GM19099 (cell line): ENCODE results near the gene C5orf47.

ENCODE experiments used
- POLR2A ChIP-seq: IDR thresholded peaks from 3 replicates; pipeline ENCODE4 v1.6.1; 2011; ENCODE audit warnings: low read depth; ENCODE audit not compliant: insufficient read length; ENCODE audit errors: extremely low read depth

C5orf47 gene

DNA sequence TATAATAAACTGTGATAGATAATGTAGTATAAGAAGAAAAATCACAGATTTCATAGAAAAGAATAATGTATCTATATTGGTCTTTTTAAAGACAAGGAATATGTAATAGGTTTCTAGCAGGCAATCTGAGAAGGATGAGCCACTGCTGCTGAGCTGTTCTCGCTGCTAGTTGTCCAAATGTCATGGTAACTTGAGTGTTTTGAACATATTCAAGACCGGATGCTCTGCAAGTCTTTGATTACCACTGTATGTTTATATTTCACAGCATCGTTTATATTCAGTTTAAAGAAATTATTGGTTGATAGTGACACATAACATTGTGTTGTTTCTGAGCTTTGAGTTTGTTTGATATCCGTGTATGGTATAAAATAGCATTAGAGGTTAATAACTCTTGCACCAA is 9.6 kb downstream of the C5orf47 start:
- TF ChIP-seq POLR2A = no peak

- TF ChIP-seq POLR2A = no peak
These were observed 11.1 kb downstream of the C5orf47 start for GRCh38 chr5:174000076-174000475.

- no peak for TF ChIP-seq POLR2A
These were observed 14.8 kb downstream of the C5orf47 start for GRCh38 chr5:174003795-174004194.

- TF ChIP-seq POLR2A = no peak
These were observed 20.0 kb downstream of the C5orf47 start for GRCh38 chr5:174008922-174009321.

DNA sequence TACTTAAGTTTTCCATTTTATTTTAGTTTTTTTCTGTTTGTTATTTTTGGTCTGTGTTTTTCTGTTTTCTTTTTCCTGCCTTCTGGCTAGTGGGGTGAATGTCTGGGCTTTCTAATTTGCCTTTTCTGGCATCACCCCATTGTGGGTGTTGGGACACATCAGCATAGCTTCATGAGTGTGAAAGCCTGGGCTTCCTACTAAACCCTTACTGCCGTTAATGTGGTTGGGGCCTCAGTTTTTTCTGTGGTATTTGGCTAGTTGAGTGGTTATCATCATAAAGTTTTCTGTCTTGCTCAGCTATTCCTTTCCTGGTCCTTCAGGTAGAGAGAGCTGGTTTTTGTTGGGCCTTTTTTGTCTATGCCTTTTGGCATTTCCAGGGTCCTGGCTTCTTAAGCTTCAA is 21.4 kb downstream of the C5orf47 start:
- no peak for TF ChIP-seq POLR2A

DNA sequence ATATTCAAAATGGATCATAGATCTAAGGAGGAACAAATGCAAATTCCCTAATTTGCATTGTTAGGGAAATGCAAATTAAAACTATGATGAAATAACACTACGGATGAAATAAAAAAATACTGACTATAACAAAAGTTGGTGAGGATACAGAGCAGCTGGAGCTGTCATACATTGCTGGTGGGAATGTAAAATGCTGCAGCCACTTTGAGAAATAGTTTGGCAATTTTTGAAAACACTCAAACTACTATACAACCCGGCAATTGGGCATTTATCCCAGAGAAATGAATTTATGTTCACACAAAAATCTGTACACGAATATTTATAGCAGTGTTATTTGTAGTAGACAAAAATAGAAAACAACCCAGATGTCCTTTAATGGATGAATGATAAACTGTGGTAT is 22.5 kb downstream of the C5orf47 start:
- TF ChIP-seq POLR2A = no peak

- TF ChIP-seq POLR2A = no peak
These were observed 31.9 kb downstream of the C5orf47 start for GRCh38 chr5:174020928-174021304.

- no peak for TF ChIP-seq POLR2A
These were observed 33.6 kb downstream of the C5orf47 start for GRCh38 chr5:174022384-174023095.

DNA sequence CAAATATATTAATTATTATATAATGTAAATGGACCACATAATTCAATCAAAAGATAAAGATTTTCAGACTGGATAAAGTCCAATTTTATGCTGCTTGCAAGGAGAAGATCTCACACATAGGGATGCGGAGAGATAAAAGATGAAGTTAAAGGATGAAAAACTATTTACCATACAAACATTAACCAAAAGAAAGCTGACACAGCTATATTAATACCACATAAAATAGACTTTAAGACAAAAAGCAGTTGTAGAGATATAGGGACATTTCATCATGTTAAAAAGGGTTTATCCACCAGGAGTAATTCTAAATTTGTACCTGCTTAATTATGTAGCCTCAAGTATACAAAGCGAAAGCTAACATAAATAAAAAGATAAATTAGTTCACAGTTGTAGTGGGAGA is 41.3 kb downstream of the C5orf47 start:
- no peak for TF ChIP-seq POLR2A

DNA sequence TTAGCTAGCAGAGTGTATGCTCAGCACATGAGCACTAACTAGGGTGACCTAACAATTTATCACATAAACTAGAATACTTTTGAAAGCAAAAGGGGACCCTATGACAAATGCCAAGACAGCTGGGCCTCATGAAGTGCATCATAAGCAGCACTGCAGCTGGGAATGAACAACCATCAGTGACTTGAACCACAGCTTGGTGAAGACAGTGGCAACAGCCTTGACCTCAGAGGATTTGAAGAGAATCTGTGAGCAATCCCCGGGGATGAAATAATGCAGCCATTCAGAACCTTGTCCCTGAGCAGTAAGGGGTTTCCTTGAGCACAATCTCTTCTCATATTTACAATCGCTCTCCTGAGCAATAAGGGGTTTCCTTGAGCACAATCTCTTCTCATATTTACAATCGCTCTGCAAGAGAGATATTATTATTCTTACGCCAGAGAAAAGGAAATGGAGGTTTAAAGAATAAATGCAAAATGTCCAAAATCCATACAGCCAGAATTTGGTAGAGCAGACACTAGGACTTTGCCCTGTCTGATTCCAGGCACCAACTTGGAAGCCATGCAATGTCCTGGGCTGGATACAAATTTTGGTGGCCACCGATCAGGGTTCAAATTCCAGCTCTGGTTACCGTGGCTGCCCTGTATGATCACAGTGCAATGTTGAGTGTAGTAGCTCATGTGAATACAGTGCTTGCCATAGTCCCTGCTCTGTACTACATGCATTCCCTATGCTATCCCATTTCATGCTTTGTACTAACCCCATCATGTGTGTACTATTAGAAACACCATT is 55.7 kb downstream of the C5orf47 start:
- TF ChIP-seq POLR2A = no peak

GRCh38 chr5:174045470-174046025 is 56.6 kb downstream of the C5orf47 start, which contains the start of gene NSG2:
TSS of gene NSG2 (plus strand) at chr5:174045706. CDS start at chr5:174046756, 1,050 bp downstream.
- no peak for TF ChIP-seq POLR2A

DNA sequence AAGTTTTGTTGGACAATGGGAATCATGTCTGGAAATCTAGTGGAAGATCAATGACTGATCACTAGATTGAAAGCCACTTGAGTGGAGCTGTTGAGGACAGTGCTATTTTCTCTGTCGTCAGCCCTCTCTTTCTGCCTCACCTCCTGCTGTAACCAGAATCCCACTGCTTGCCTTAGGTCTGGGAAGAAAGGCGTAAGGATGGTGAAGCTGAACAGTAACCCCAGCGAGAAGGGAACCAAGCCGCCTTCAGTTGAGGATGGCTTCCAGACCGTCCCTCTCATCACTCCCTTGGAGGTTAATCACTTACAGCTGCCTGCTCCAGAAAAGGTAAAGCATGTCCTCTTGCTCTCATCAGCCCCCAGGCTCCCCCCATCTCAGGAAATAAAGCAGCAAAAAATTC is 57.6 kb downstream of the C5orf47 start:
- no peak for TF ChIP-seq POLR2A

- TF ChIP-seq POLR2A = no peak
These were observed 58.6 kb downstream of the C5orf47 start for GRCh38 chr5:174047472-174048099.

DNA sequence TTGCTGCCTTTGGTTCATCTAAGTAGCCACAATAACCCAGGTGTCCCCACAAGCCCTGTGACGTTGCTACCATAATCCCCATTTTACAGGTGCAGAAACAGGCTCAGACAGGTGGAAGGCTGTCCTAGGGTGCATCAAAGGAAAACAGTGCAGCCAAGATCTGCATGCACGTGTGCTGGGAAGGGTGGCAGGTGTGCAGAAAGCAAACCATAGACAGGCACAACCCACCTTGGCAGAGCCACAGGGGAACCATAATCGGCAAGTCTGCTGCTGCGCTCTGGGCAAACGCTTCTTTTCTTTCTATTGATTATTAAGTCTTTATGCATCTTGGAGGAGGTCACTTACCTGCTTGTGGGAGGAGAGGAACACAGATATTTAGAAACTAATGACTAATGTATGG is 63.7 kb downstream of the C5orf47 start:
- TF ChIP-seq POLR2A = no peak

- TF ChIP-seq POLR2A = no peak
These were observed 64.9 kb downstream of the C5orf47 start for GRCh38 chr5:174053905-174054304.
